HG03097 (cell line): ENCODE results near the gene SALL3.

ENCODE experiments used
- ATAC-seq: cut with Tn5 transposase; IDR thresholded peaks from one replicate; pipeline ENCODE4 v1.9.1; 2021; ENCODE audit not compliant: unreplicated experiment, low FRiP score

SALL3 gene

GRCh38 chr18:78979056-78979729, 425 bp upstream of the SALL3 start:
- no peak for ATAC-seq

- no peak for ATAC-seq
Measured at GRCh38 chr18:78980279-78980771, 707 bp downstream of the SALL3 start.

GRCh38 chr18:78980777-78981380, 1.3 kb downstream of the SALL3 start:
- ATAC-seq: no peak

DNA sequence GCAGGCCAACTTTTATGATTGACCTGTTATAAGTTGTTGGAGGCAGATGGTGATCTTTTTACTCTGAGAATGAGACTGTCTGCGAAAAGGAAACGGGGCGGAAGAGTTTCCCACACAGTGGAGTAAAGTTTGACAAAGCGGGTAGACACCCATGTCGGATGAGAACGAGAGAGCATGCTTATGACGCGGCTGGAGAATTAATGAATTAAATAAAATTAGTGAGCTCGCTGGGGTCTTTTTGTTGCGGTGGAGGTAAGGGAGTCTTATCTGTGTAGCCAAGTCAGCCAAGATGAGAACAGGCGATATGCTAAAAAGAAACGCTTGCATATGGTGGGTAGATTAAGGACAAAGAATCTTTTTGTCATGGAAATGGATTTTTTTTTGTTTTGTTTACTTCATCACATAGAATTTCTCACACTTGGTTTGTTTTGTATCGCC, 1.8 kb downstream of the SALL3 start:
- ATAC-seq: no peak

DNA sequence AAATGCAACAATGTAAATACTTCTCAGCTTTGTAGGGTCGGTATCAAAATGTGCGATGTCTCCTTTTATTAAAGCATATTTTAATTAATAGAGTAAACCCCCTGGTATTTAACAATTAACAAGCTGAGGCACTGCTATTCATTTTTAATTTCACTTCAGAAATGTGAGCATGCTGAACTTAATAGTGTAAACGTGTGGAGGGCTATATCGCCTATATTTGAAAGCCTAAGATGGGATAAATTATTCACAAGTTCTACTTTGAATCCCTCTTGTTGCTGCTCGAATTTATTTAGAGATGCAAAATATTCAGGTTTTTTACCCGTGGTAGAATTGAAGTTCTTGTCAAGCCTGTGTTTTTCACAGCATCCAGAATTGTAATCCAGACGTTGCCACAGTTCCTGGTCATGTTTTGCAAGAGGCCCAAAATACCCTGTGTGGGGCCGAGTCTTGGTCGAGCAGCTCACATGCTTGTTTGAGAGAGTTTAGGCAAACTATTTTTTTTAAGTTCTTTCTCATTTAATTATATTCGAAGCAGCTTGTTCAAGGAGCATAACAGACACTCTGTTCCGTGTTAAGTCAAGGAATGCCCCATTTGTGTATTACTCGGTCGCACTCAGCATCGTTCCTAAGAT, 2.5 kb downstream of the SALL3 start:
- ATAC-seq: no peak

- no peak for ATAC-seq
Measured at GRCh38 chr18:78983512-78983911, 3.9 kb downstream of the SALL3 start.

DNA sequence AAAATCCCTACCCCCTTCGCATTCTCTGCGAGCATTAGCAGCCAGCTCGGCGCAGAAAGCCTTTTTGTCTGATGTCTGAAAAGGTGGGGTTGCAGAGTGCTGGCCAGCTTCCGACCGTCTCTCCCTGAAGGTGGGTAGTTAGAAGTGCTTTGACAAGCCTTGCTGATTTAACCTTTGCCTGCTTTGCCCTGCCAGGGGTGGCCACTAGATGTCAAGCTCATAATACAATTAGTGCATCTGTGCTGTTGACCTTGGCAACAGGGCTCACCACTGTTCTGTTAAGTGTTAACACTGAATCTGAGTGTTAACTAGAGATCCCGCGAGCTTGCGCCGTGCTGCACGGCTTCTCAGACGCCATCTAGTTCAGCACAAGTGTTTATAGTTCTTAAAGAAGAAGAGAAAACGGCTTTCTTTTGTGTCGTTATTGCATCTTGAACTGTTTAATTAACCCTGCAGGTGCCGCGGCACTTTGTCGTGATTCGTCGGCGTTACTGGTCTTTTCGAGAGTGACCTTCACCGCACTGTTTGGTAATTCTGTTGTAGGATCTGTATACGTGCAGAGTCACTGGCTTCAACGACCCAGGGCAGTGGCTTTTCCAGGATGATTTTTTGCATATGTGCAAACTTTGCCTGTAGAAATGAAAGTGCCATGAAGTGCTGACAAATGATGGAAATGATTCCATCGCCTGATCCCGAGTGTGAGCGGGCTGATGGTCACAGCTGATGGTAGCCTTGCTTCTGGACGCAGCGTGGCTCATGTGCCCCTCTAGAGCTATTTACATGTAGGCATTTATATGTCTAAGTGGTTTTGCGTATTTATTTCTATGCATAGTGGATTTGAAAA, 5.5 kb downstream of the SALL3 start:
- peak; percentile 59 for ATAC-seq

DNA sequence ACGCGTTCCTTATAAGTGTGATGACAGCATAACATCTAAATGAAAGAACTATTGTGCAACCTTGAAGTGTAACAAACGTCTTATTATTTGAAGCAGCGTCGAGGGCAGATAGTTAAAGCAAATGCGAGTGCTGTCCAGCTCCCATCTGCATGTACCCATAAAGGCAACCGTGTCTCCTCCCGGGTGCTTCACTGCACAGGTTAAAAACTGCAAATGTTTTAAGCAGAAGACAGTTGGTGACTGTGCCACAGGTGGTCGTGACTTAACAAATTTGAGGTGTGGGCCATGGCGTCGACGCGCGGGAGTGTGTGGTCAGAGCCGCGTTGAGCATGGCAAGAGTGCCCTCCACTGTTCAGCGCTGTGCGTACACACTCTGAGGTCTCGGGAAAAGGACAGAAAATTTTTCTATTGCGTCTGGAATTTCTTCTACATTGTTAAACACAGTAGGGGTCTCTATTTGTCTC, 6.4 kb downstream of the SALL3 start:
- no peak for ATAC-seq

- no peak for ATAC-seq
Measured at GRCh38 chr18:78991446-78991845, 11.8 kb downstream of the SALL3 start.

DNA sequence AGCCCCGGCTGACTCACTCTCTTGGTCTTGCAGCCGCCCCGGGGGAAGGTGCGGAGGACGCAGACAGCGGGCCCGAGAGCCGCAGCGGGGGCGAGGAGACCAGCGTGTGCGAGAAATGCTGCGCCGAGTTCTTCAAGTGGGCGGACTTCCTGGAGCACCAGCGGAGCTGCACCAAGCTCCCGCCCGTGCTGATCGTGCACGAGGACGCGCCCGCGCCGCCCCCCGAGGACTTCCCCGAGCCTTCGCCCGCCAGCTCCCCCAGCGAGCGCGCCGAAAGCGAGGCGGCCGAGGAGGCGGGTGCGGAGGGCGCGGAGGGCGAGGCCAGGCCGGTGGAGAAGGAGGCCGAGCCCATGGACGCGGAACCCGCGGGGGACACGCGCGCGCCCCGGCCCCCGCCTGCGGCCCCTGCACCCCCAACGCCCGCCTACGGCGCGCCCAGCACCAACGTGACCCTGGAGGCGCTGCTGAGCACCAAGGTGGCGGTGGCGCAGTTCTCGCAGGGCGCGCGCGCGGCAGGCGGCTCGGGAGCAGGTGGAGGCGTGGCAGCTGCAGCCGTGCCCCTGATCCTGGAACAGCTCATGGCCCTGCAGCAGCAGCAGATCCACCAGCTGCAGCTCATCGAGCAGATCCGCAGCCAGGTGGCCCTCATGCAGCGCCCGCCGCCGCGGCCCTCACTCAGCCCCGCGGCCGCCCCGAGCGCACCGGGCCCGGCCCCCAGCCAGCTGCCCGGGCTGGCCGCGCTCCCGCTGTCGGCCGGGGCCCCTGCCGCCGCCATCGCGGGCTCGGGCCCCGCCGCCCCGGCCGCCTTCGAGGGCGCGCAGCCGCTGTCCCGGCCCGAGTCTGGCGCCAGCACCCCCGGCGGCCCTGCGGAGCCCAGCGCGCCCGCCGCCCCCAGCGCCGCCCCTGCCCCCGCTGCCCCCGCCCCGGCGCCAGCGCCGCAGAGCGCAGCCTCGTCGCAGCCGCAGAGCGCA, 12.7 kb downstream of the SALL3 start:
- no peak for ATAC-seq

- no peak for ATAC-seq
Measured at GRCh38 chr18:78993014-78993926, 13.7 kb downstream of the SALL3 start.

GRCh38 chr18:78994000-78994399, 14.4 kb downstream of the SALL3 start:
- no peak for ATAC-seq

- ATAC-seq: no peak
Measured at GRCh38 chr18:78994531-78994930, 14.9 kb downstream of the SALL3 start.

GRCh38 chr18:78994977-78995582, 15.5 kb downstream of the SALL3 start:
- no peak for ATAC-seq

DNA sequence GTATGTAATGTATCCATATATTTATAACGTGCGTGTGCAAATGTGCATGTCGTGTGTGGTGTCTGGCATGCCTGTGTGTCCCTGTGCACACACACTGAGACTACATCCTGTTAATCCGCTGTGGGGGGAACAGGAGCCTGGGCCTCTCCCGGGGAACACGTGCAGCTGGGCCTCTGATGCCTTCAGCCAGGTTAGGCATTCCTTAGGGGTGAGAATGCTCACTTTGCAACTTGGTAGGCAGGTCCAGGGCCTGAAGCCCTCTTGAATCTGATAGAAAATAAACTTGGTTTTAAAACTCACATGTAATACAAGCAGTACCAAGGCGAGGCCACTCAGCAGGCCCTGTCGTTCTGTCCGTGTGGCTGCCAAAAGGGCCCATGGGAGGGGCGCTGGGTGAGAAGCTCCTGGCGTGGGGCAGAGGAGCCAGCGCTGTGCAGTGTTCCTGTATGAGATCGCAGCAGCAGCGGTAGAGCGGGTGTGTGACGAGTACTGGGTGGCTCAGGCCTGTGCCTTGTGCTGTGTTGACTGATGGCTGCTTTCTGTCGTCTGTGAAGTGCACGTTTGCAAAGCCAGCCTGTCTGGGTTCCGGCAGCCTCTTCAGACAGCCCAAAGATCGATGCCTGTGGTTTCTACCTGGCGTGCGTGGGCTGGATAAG, 16.2 kb downstream of the SALL3 start:
- ATAC-seq: no peak

DNA sequence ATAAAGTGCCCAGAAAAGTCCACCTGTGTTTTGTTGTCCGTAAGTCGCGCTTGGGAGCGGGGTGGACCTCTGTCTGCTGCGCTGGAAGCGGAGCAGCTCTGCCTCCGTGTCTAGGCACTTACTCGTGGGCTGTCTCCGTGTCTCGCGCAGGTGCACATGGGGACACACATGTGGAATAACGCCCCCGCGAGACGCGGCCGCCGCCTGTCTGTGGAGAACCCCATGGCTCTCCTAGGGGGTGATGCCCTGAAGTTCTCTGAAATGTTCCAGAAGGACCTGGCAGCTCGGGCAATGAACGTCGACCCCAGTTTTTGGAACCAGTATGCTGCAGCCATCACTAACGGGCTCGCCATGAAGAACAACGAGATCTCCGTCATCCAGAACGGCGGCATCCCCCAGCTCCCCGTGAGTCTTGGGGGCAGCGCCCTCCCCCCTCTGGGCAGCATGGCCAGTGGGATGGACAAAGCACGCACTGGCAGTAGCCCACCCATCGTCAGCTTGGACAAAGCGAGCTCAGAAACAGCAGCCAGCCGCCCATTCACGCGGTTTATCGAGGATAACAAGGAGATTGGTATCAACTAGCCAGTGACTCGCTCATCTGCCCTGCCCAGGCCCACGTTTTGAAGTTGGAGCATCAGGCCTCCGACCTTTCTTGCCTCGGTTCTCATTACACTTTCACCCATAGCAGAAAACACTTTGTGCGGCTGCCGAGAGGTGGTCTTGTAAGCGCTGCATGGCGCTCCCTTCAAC, 17.3 kb downstream of the SALL3 start:
- no peak for ATAC-seq
